Ishikawa (cell line): ENCODE data around the gene MRPS12.

Experiments
- CEBPB ChIP-seq: IDR thresholded peaks from 2 replicates; pipeline ENCODE4 v1.6.1; 2012
- CREB1 ChIP-seq: IDR thresholded peaks from 2 replicates; pipeline ENCODE4 v1.6.1; 2012; ENCODE audit warnings: low read depth
- EGR1 ChIP-seq: IDR thresholded peaks from 2 replicates; pipeline ENCODE4 v1.6.1; 2012
- EP300 ChIP-seq: IDR thresholded peaks from 2 replicates; pipeline ENCODE4 v1.6.1; 2012; ENCODE audit warnings: borderline replicate concordance
- NFIC ChIP-seq: IDR thresholded peaks from 2 replicates; pipeline ENCODE4 v1.6.1; 2012
- RAD21 ChIP-seq: IDR thresholded peaks from 2 replicates; pipeline ENCODE4 v1.6.1; 2012; ENCODE audit warnings: low read depth
- TAF1 ChIP-seq: IDR thresholded peaks from 2 replicates; pipeline ENCODE4 v1.6.1; 2012; ENCODE audit warnings: low read depth, mild to moderate bottlenecking
- TEAD4 ChIP-seq: IDR thresholded peaks from 2 replicates; pipeline ENCODE4 v1.6.1; 2012
- YY1 ChIP-seq: IDR thresholded peaks from 2 replicates; pipeline ENCODE4 v1.6.1; 2012; ENCODE audit warnings: low read depth
- TF ChIP-seq, protein P1 (sequence below): IDR thresholded peaks from 2 replicates; pipeline ENCODE4 v1.6.1; 2012
- TF ChIP-seq, protein P2 (sequence below): IDR thresholded peaks from 2 replicates; pipeline ENCODE4 v1.6.1; 2012; ENCODE audit warnings: low read depth, mild to moderate bottlenecking
- TF ChIP-seq, protein P3 (sequence below): IDR thresholded peaks from 2 replicates; pipeline ENCODE4 v1.6.1; 2012

DNA sequence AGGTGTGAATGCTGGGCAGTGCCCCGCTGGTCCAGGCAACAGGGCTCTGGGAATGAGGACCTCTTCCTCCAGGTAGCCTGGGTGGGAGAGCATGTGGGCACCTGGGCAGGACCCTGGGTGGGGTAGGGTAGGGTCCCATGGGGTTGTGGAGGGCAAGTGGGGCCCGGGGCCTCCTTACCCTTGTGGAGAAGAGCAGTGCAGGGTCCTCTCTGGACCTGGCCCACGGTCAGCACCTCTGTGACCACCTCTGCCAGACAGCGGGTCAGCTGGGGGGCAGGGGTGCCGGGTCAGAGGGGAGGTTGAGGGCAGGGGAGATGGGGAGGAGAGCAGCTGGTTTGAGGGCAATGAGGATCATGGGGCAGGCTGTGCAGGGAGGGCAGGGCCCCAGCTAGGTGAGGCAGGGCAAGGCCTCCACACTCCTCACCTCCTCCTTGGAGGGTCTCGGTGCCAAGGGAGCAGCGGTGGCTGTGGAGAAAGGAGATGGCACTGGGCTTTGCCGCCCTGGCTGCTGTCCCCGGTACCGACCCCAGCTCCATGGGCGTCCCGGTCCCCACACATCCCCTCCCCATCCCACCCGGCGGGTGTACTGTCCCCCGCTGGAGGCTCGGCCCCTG, 19.2 kb upstream of the MRPS12 start:
- no peak for TF ChIP-seq CREB1
- TF ChIP-seq, protein P1, sequence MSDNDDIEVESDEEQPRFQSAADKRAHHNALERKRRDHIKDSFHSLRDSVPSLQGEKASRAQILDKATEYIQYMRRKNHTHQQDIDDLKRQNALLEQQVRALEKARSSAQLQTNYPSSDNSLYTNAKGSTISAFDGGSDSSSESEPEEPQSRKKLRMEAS: no peak
- TF ChIP-seq NFIC: no peak
- TF ChIP-seq, protein P2, sequence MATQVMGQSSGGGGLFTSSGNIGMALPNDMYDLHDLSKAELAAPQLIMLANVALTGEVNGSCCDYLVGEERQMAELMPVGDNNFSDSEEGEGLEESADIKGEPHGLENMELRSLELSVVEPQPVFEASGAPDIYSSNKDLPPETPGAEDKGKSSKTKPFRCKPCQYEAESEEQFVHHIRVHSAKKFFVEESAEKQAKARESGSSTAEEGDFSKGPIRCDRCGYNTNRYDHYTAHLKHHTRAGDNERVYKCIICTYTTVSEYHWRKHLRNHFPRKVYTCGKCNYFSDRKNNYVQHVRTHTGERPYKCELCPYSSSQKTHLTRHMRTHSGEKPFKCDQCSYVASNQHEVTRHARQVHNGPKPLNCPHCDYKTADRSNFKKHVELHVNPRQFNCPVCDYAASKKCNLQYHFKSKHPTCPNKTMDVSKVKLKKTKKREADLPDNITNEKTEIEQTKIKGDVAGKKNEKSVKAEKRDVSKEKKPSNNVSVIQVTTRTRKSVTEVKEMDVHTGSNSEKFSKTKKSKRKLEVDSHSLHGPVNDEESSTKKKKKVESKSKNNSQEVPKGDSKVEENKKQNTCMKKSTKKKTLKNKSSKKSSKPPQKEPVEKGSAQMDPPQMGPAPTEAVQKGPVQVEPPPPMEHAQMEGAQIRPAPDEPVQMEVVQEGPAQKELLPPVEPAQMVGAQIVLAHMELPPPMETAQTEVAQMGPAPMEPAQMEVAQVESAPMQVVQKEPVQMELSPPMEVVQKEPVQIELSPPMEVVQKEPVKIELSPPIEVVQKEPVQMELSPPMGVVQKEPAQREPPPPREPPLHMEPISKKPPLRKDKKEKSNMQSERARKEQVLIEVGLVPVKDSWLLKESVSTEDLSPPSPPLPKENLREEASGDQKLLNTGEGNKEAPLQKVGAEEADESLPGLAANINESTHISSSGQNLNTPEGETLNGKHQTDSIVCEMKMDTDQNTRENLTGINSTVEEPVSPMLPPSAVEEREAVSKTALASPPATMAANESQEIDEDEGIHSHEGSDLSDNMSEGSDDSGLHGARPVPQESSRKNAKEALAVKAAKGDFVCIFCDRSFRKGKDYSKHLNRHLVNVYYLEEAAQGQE: no peak
- TF ChIP-seq CEBPB: no peak
- no peak for TF ChIP-seq RAD21
- TF ChIP-seq, protein P3, sequence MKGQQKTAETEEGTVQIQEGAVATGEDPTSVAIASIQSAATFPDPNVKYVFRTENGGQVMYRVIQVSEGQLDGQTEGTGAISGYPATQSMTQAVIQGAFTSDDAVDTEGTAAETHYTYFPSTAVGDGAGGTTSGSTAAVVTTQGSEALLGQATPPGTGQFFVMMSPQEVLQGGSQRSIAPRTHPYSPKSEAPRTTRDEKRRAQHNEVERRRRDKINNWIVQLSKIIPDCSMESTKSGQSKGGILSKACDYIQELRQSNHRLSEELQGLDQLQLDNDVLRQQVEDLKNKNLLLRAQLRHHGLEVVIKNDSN: no peak
- TF ChIP-seq TAF1: no peak
- TF ChIP-seq EP300: no peak
- TF ChIP-seq YY1: no peak
- no peak for TF ChIP-seq EGR1
- no peak for TF ChIP-seq TEAD4
